IPS DF 4.7 (cell line): ENCODE data around the gene ZNF169.
"Not testable (repeated sequence)": the region's sequence is repeated elsewhere in the genome, so short reads cannot be mapped to it uniquely, and the experiment has no call there.

ENCODE experiments used
- DNase-seq: peaks from one replicate; pipeline ENCODE4 v3.0.0-alpha.2; 2013; ENCODE audit warnings: low spot score; ENCODE audit errors: extremely low read depth

The ZNF169 gene

GRCh38 chr9:94286116-94286515 is 27.0 kb downstream of the ZNF169 start:
- no peak for DNase-seq

GRCh38 chr9:94287877-94288513 is 28.9 kb downstream of the ZNF169 start:
- DNase-seq = no peak

- no peak for DNase-seq
Measured at GRCh38 chr9:94289691-94290090, 30.6 kb downstream of the ZNF169 start.

- DNase-seq = no peak
Measured at GRCh38 chr9:94298949-94299599, 40.0 kb downstream of the ZNF169 start.

GRCh38 chr9:94300470-94301301 is 41.6 kb downstream of the ZNF169 start:
- DNase-seq = no peak

GRCh38 chr9:94301583-94301982 is 42.5 kb downstream of the ZNF169 start:
- DNase-seq = no peak

GRCh38 chr9:94302426-94302825 is 43.3 kb downstream of the ZNF169 start:
- DNase-seq = no peak

- DNase-seq = no peak
Measured at GRCh38 chr9:94303321-94303720, 44.2 kb downstream of the ZNF169 start.

- DNase-seq = not testable (repeated sequence)
Measured at GRCh38 chr9:94315034-94315984, 56.2 kb downstream of the ZNF169 start.

- DNase-seq = not testable (repeated sequence)
Measured at GRCh38 chr9:94316236-94316635, 57.1 kb downstream of the ZNF169 start.

- DNase-seq = not testable (repeated sequence)
Measured at GRCh38 chr9:94317949-94318657, 59.0 kb downstream of the ZNF169 start.

GRCh38 chr9:94322342-94322940 is 63.3 kb downstream of the ZNF169 start:
- DNase-seq = not testable (repeated sequence)

- not testable (repeated sequence) for DNase-seq
Measured at GRCh38 chr9:94323153-94323798, 64.2 kb downstream of the ZNF169 start.

- DNase-seq = not testable (repeated sequence)
Measured at GRCh38 chr9:94325583-94325982, 66.5 kb downstream of the ZNF169 start.

GRCh38 chr9:94328544-94328943 is 69.4 kb downstream of the ZNF169 start, which contains the start of gene NUTM2F:
TSS of gene NUTM2F (minus strand) at chr9:94328644. CDS start at chr9:94328623, 21 bp downstream.
- not testable (repeated sequence) for DNase-seq

GRCh38 chr9:94336445-94336844 is 77.3 kb downstream of the ZNF169 start:
- not testable (repeated sequence) for DNase-seq

- not testable (repeated sequence) for DNase-seq
Measured at GRCh38 chr9:94338723-94339122, 79.6 kb downstream of the ZNF169 start.

- not testable (repeated sequence) for DNase-seq
Measured at GRCh38 chr9:94339657-94340056, 80.6 kb downstream of the ZNF169 start.

GRCh38 chr9:94340750-94341149 is 81.7 kb downstream of the ZNF169 start:
- DNase-seq = not testable (repeated sequence)
